Activated CD4-positive, alpha-beta T cell treated with anti-CD3 and anti-CD28 coated beads, Interleukin-10, Interleukin-2, amounts not matched to agents 100 ng/mL and 50 ng/mL, durations not matched to agents 16 hours and 8 hours (primary cell): ENCODE results near the gene NEK5.
"Not testable (repeated sequence)": the region's sequence is repeated elsewhere in the genome, so short reads cannot be mapped to it uniquely, and the experiment has no call there.

Experiments
- DNase-seq: peaks from one replicate; pipeline ENCODE4 v3.0.0-alpha.2; 2020

NEK5 gene

GRCh38 chr13:52130641-52131040, 1.8 kb upstream of the NEK5 start:
- no peak for DNase-seq

- peak; percentile 73 for DNase-seq
These were observed 830 bp downstream of the NEK5 start for GRCh38 chr13:52127783-52128702.

GRCh38 chr13:52127378-52127777, 1.5 kb downstream of the NEK5 start:
- no peak for DNase-seq

GRCh38 chr13:52125547-52125946, 3.3 kb downstream of the NEK5 start:
- DNase-seq, result no peak

GRCh38 chr13:52118595-52118994, 10.3 kb downstream of the NEK5 start:
- no peak for DNase-seq

- no peak for DNase-seq
These were observed 10.8 kb downstream of the NEK5 start for GRCh38 chr13:52118095-52118494.

GRCh38 chr13:52112591-52112990, 16.3 kb downstream of the NEK5 start:
- DNase-seq, result no peak

GRCh38 chr13:52109116-52109670, 19.7 kb downstream of the NEK5 start:
- no peak for DNase-seq

- no peak for DNase-seq
These were observed 23.0 kb downstream of the NEK5 start for GRCh38 chr13:52105841-52106240.

GRCh38 chr13:52104624-52105023, 24.2 kb downstream of the NEK5 start:
- peak; percentile 15 for DNase-seq

- no peak for DNase-seq
These were observed 25.5 kb downstream of the NEK5 start for GRCh38 chr13:52103386-52103785.

- not testable (repeated sequence) for DNase-seq
These were observed 26.4 kb downstream of the NEK5 start for GRCh38 chr13:52102423-52102822.

- DNase-seq, result no peak
These were observed 31.7 kb downstream of the NEK5 start for GRCh38 chr13:52097197-52097596.

GRCh38 chr13:52096748-52097147, 32.1 kb downstream of the NEK5 start:
- DNase-seq, result no peak

GRCh38 chr13:52096062-52096461, 32.8 kb downstream of the NEK5 start:
- DNase-seq, result no peak

GRCh38 chr13:52092087-52092486, 36.8 kb downstream of the NEK5 start:
- no peak for DNase-seq

GRCh38 chr13:52091473-52091872, 37.4 kb downstream of the NEK5 start:
- DNase-seq, result no peak

- no peak for DNase-seq
These were observed 43.5 kb downstream of the NEK5 start for GRCh38 chr13:52085421-52085820.

- not testable (repeated sequence) for DNase-seq
These were observed 43.9 kb downstream of the NEK5 start for GRCh38 chr13:52084981-52085380.

GRCh38 chr13:52082601-52083000, 46.3 kb downstream of the NEK5 start:
- no peak for DNase-seq

- DNase-seq, result not testable (repeated sequence)
These were observed 49.0 kb downstream of the NEK5 start for GRCh38 chr13:52079891-52080290.

- DNase-seq, result peak; percentile 50
These were observed 57.8 kb downstream of the NEK5 start for GRCh38 chr13:52070929-52071523.

- DNase-seq, result no peak
These were observed 61.6 kb downstream of the NEK5 start for GRCh38 chr13:52067237-52067636.

- DNase-seq, result no peak
These were observed 67.3 kb downstream of the NEK5 start for GRCh38 chr13:52061587-52061986.
